ENCODE results near the gene SLC5A2.
A peak's percentile ranks its signal among the peaks of the same experiment; 100 is the strongest.
"Not testable (repeated sequence)": the region's sequence is repeated elsewhere in the genome, so short reads cannot be mapped to it uniquely, and the experiment has no call there.

The SLC5A2 gene

GRCh38 chr16:31501966-31502348 lies 19.0 kb downstream of the SLC5A2 start:
- no peak for DNase-seq

- no peak for DNase-seq
Measured at GRCh38 chr16:31502981-31503380, 20.1 kb downstream of the SLC5A2 start.

- DNase-seq = not testable (repeated sequence)
Measured at GRCh38 chr16:31503555-31503954, 20.6 kb downstream of the SLC5A2 start.

- DNase-seq = no peak
Measured at GRCh38 chr16:31504159-31504558, 21.2 kb downstream of the SLC5A2 start.

GRCh38 chr16:31505483-31505882 lies 22.6 kb downstream of the SLC5A2 start:
- DNase-seq = no peak

GRCh38 chr16:31507617-31507928 lies 24.6 kb downstream of the SLC5A2 start:
- no peak for DNase-seq

GRCh38 chr16:31507929-31508705 lies 25.2 kb downstream of the SLC5A2 start, which contains the start of gene RUSF1:
RUSF1 (minus strand) TSS chr16:31508391; CDS start chr16:31508373, 18 bp downstream.
- DNase-seq = peak; percentile 93

- DNase-seq = no peak
Measured at GRCh38 chr16:31508706-31509195, 25.8 kb downstream of the SLC5A2 start.

GRCh38 chr16:31513126-31513525 lies 30.2 kb downstream of the SLC5A2 start:
- DNase-seq = no peak

- no peak for DNase-seq
Measured at GRCh38 chr16:31513884-31514283, 31.0 kb downstream of the SLC5A2 start.

GRCh38 chr16:31517800-31518402 lies 35.0 kb downstream of the SLC5A2 start:
- DNase-seq = no peak

- DNase-seq = no peak
Measured at GRCh38 chr16:31519759-31520431, 37.0 kb downstream of the SLC5A2 start.

GRCh38 chr16:31521368-31521767 lies 38.4 kb downstream of the SLC5A2 start:
- no peak for DNase-seq

GRCh38 chr16:31522071-31522470 lies 39.1 kb downstream of the SLC5A2 start:
- no peak for DNase-seq

GRCh38 chr16:31523768-31524167 lies 40.8 kb downstream of the SLC5A2 start:
- not testable (repeated sequence) for DNase-seq

GRCh38 chr16:31525113-31525512 lies 42.2 kb downstream of the SLC5A2 start:
- DNase-seq = no peak

GRCh38 chr16:31527734-31528274 lies 44.9 kb downstream of the SLC5A2 start, which contains the start of gene AHSP:
AHSP (plus strand) TSS chr16:31527900; CDS start chr16:31528140, 240 bp downstream.
- no peak for DNase-seq

- no peak for DNase-seq
Measured at GRCh38 chr16:31528523-31529107, 45.7 kb downstream of the SLC5A2 start.

GRCh38 chr16:31529108-31529936 lies 46.4 kb downstream of the SLC5A2 start:
- no peak for DNase-seq

GRCh38 chr16:31529937-31530312 lies 47.0 kb downstream of the SLC5A2 start:
- DNase-seq = no peak

- no peak for DNase-seq
Measured at GRCh38 chr16:31530405-31530804, 47.5 kb downstream of the SLC5A2 start.

GRCh38 chr16:31531096-31531495 lies 48.2 kb downstream of the SLC5A2 start:
- no peak for DNase-seq
